ENCODE results near the gene OR2AJ1. TPM values are rescaled to one million over a fixed set of nuclear protein-coding genes. Genes with fewer than 3 reads are reported as not detected.

Gene OR2AJ1
- total RNA-seq, 1 experiment from 2014 or later = not detected

GRCh38 chr1:247961791-247962190, 37.1 kb downstream of the OR2AJ1 start:
- no peak for DNase-seq
- Mint-ChIP-seq H3K4me3 (ENCODE audit: unreplicated experiment) (no peak overlapping the region), H3K36me3 (ENCODE audit: insufficient read depth, unreplicated experiment) (no peaks in the 10 kb centered on the region), H3K27me3 (ENCODE audit: insufficient read depth, unreplicated experiment) (no peaks in the 10 kb centered on the region), H3K9me3 (ENCODE audit: unreplicated experiment) (peaks cover 18% of the 10 kb centered on the region), H3K27ac (ENCODE audit: unreplicated experiment) (no peak overlapping the region), H3K4me1 (ENCODE audit: low read depth, unreplicated experiment) (no peaks in the 10 kb centered on the region)
- BruUV-seq (replicated peaks) = no TSS peak
- TF ChIP-seq CTCF (IDR thresholded peaks at IDR 0.05; ENCODE audit: insufficient read depth in 1 of 2, low read depth in 1 of 2, low read length in 1 of 2, severe bottlenecking in 1 of 2, unreplicated experiment in 1 of 2) = no peak
- no peaks in the 10 kb centered on the region for H3K4me1 ChIP-seq
- intact Hi-C loops (cut with micrococcal nuclease; ENCODE audit: unreplicated experiment) = no loop called here
- H3K27me3 ChIP-seq (replicated peaks; ENCODE audit: control insufficient read depth, insufficient read depth, low read length) = no peaks in the 10 kb centered on the region
- ChIA-PET CTCF (no interaction called here), POLR2A (no interaction called here)
- H3K4me3 ChIP-seq (ENCODE audit: low read depth, low read length) = no peak overlapping the region
- no peaks in the 10 kb centered on the region for H3K9me3 ChIP-seq
- no peaks in the 10 kb centered on the region for H3K36me3 ChIP-seq (ENCODE audit: control insufficient read depth, insufficient read depth, low read length)

GRCh38 chr1:247962911-247963588, 38.4 kb downstream of the OR2AJ1 start:
- intact Hi-C loops (cut with micrococcal nuclease; ENCODE audit: unreplicated experiment) = no loop called here
- no peak for TF ChIP-seq CTCF (IDR thresholded peaks at IDR 0.05; ENCODE audit: insufficient read depth in 1 of 2, low read depth in 1 of 2, low read length in 1 of 2, severe bottlenecking in 1 of 2, unreplicated experiment in 1 of 2)
- Mint-ChIP-seq H3K4me3 (ENCODE audit: unreplicated experiment) (no peak overlapping the region), H3K9me3 (ENCODE audit: unreplicated experiment) (peaks cover 21% of the 10 kb centered on the region), H3K36me3 (ENCODE audit: insufficient read depth, unreplicated experiment) (no peaks in the 10 kb centered on the region), H3K27me3 (ENCODE audit: insufficient read depth, unreplicated experiment) (no peaks in the 10 kb centered on the region), H3K27ac (ENCODE audit: unreplicated experiment) (no peak overlapping the region), H3K4me1 (ENCODE audit: low read depth, unreplicated experiment) (no peaks in the 10 kb centered on the region)
- Histone ChIP-seq H3K4me3 (ENCODE audit: low read depth, low read length) (no peak overlapping the region), H3K9me3 (no peaks in the 10 kb centered on the region), H3K27me3 (replicated peaks; ENCODE audit: control insufficient read depth, insufficient read depth, low read length) (no peaks in the 10 kb centered on the region), H3K36me3 (ENCODE audit: control insufficient read depth, insufficient read depth, low read length) (no peaks in the 10 kb centered on the region), H3K4me1 (no peaks in the 10 kb centered on the region)
- DNase-seq = no peak
- no TSS peak for BruUV-seq (replicated peaks)
- CTCF ChIA-PET = no interaction called here
- POLR2A ChIA-PET = no interaction called here

- Histone ChIP-seq H3K4me3 (ENCODE audit: low read depth, low read length) (no peak within 1 kb of the TSS), H3K36me3 (ENCODE audit: control insufficient read depth, insufficient read depth, low read length) (no peaks in the 10 kb centered on the region), H3K9me3 (no peaks in the 10 kb centered on the region), H3K27me3 (replicated peaks; ENCODE audit: control insufficient read depth, insufficient read depth, low read length) (no peaks in the 10 kb centered on the region), H3K4me1 (no peaks in the 10 kb centered on the region)
- ChIA-PET POLR2A (no interaction called here), CTCF (no interaction called here)
- peaks cover 21% of the 10 kb centered on the region for H3K9me3 Mint-ChIP-seq (ENCODE audit: unreplicated experiment)
- no peaks in the 10 kb centered on the region for H3K27me3 Mint-ChIP-seq (ENCODE audit: insufficient read depth, unreplicated experiment)
- intact Hi-C loops (cut with micrococcal nuclease; ENCODE audit: unreplicated experiment) = no loop called here
- BruUV-seq (replicated peaks) = no TSS peak
- no peaks in the 10 kb centered on the region for H3K36me3 Mint-ChIP-seq (ENCODE audit: insufficient read depth, unreplicated experiment)
- H3K27ac Mint-ChIP-seq (ENCODE audit: unreplicated experiment) = no peak within 1 kb of the TSS
- no peaks in the 10 kb centered on the region for H3K4me1 Mint-ChIP-seq (ENCODE audit: low read depth, unreplicated experiment)
- no peak within 1 kb of the TSS for H3K4me3 Mint-ChIP-seq (ENCODE audit: unreplicated experiment)
- no peak for DNase-seq
- no peak for TF ChIP-seq CTCF (IDR thresholded peaks at IDR 0.05; ENCODE audit: insufficient read depth in 1 of 2, low read depth in 1 of 2, low read length in 1 of 2, severe bottlenecking in 1 of 2, unreplicated experiment in 1 of 2)
These were observed 40.2 kb downstream of the OR2AJ1 start, which contains the start of gene OR2AK2 for GRCh38 chr1:247964933-247965332. Gene OR2AK2 (plus strand): TSS chr1:247965233. CDS start chr1:247965377, 144 bp downstream.
